B cell (primary cell): ENCODE data around the gene HCN2. TPM values are rescaled to one million over a fixed set of nuclear protein-coding genes. Genes with fewer than 3 reads are reported as not detected.

Experiments
- ATAC-seq: fragments of 200-7000 bp; cut with Tn5 transposase; one replicate; pipeline ENCODE4 v1.10.0; 2021; ENCODE audit warnings: low read depth, mild to moderate bottlenecking, moderate number of reproducible peaks, moderate library complexity
- CTCF ChIA-PET: fragments of 350-600 bp; sonication (Branson Sonifier 250); formaldehyde crosslinking; loops from one replicate; lab custom pipeline; 2021; ENCODE audit warnings: antibody characterized with exemption, inconsistent platforms; lab: Charles Lee
- POLR2A ChIA-PET: fragments of 350-600 bp; sonication (Branson Sonifier 250); formaldehyde crosslinking; loops from one replicate; lab custom pipeline; 2021; ENCODE audit warnings: antibody characterized with exemption; lab: Charles Lee
- DNase-seq: peaks from one replicate; pipeline ENCODE4 v3.0.0; 2013
- H2AFZ ChIP-seq: 2 replicates; pipeline ENCODE4 v1.6.1; 2012; ENCODE audit warnings: mild to moderate bottlenecking, low read depth, low read length; ENCODE audit not compliant: insufficient read depth, poor library complexity, severe bottlenecking
- H3K27ac ChIP-seq, 2 donors: 1 replicate in 1 of 2; 2 replicates in 1 of 2; pipeline ENCODE4 v1.5.1; 2012 to 2013; ENCODE audit warnings: low read length in 2 of 2, mild to moderate bottlenecking in 2 of 2, moderate library complexity in 1 of 2
- H3K27me3 ChIP-seq, 4 experiments: fragments of 200-600 bp in 1 of 4; sonication (generic) in 1 of 4; replicated peaks in 1 of 4; 1 replicate in 2 of 4; 2 replicates in 2 of 4; pipeline versions ENCODE4 v1.6.1 to v1.7.0; 2013 to 2016; ENCODE audit warnings: low read length in 3 of 4, mild to moderate bottlenecking in 2 of 4, mixed read lengths in 1 of 4, moderate library complexity in 1 of 4; ENCODE audit not compliant: insufficient read depth in 4 of 4, control insufficient read depth in 3 of 4; ENCODE audit errors: control extremely low read depth in 1 of 4
- H3K36me3 ChIP-seq, 2 experiments: replicated peaks in 1 of 2; 1 replicate in 1 of 2; 2 replicates in 1 of 2; pipeline versions ENCODE4 v1.6.1 to v1.7.1; 2013; ENCODE audit warnings: low read length in 1 of 2; ENCODE audit not compliant: insufficient read depth in 2 of 2, control insufficient read depth in 1 of 2; ENCODE audit errors: control extremely low read depth in 1 of 2, extremely low read depth in 1 of 2
- H3K4me1 ChIP-seq, 2 donors: fragments of 200-600 bp in 1 of 2; sonication (generic) in 1 of 2; 1 replicate in 1 of 2; 2 replicates in 1 of 2; pipeline versions ENCODE4 v1.5.1 to v1.6.1; 2013 to 2017; ENCODE audit warnings: low read length in 2 of 2; ENCODE audit not compliant: control insufficient read depth in 2 of 2, insufficient read depth in 2 of 2
- H3K4me2 ChIP-seq: replicated peaks from 2 replicates; pipeline ENCODE3; 2012; ENCODE audit warnings: mild to moderate bottlenecking, low read depth, low read length; ENCODE audit not compliant: poor library complexity, severe bottlenecking
- H3K4me3 ChIP-seq, 5 experiments: fragments of 200-600 bp in 1 of 5; sonication (generic) in 1 of 5; 1 replicate in 3 of 5; 2 replicates in 2 of 5; pipeline versions ENCODE4 v1.5.1 to v1.7.0; 2011 to 2016; ENCODE audit warnings: low read length in 4 of 5, mild to moderate bottlenecking in 4 of 5, low read depth in 2 of 5, control low read depth in 1 of 5, moderate library complexity in 1 of 5; ENCODE audit not compliant: insufficient read depth in 1 of 5; ENCODE audit errors: control extremely low read depth in 1 of 5, extremely low read depth in 1 of 5
- H3K79me2 ChIP-seq: fragments of 200-600 bp; sonication (generic); one replicate; pipeline ENCODE4 v1.6.0; 2016; ENCODE audit warnings: low read length; ENCODE audit not compliant: control insufficient read depth, insufficient read depth
- H3K9ac ChIP-seq: fragments of 200-600 bp; sonication (generic); 2 replicates; pipeline ENCODE4 v1.6.1; 2017; ENCODE audit warnings: mild to moderate bottlenecking, low read length, moderate library complexity
- H3K9me3 ChIP-seq, 3 donors: one replicate each; pipeline versions ENCODE4 v1.6.1 to v1.7.1; 2013; ENCODE audit warnings: low read length in 2 of 3; ENCODE audit not compliant: control insufficient read depth in 2 of 3, insufficient read depth in 1 of 3; ENCODE audit errors: control extremely low read depth in 1 of 3
- H4K20me1 ChIP-seq: 2 replicates; pipeline ENCODE4 v1.6.0; 2012; ENCODE audit warnings: mild to moderate bottlenecking, low read length; ENCODE audit not compliant: insufficient read depth, control insufficient read depth, poor library complexity, severe bottlenecking
- H3K27ac Mint-ChIP-seq: one replicate; pipeline ENCODE4 v1.8.0; 2021; ENCODE audit warnings: mixed read lengths
- H3K27me3 Mint-ChIP-seq: one replicate; pipeline ENCODE4 v1.8.0; 2021; ENCODE audit warnings: mixed read lengths
- H3K4me1 Mint-ChIP-seq: one replicate; pipeline ENCODE4 v1.8.0; 2021; ENCODE audit warnings: mixed read lengths
- H3K4me3 Mint-ChIP-seq: one replicate; pipeline ENCODE4 v1.8.0; 2021; ENCODE audit warnings: mixed read lengths
- H3K9me3 Mint-ChIP-seq: one replicate; pipeline ENCODE4 v1.8.0; 2022; ENCODE audit warnings: mixed read lengths; ENCODE audit not compliant: insufficient read depth
- EZH2 ChIP-seq: IDR thresholded peaks from 2 replicates; pipeline ENCODE4 v1.6.1; 2012; ENCODE audit warnings: borderline replicate concordance, low read depth, mild to moderate bottlenecking, moderate library complexity, low read length; ENCODE audit not compliant: insufficient read depth, poor library complexity, severe bottlenecking
- WGBS: methylation state at CpG from one replicate; pipeline ENCODE4 v1.1.5; 2013; ENCODE audit warnings: missing lambda C conversion rate; ENCODE audit not compliant: insufficient coverage; 5-methylcytosine and 5-hydroxymethylcytosine counted together
- intact Hi-C: fragments of 100-400 bp; cut with micrococcal nuclease; formaldehyde crosslinking; loops from one replicate; pipeline ENCODE4 v1.10.0; 2022
- polyA plus RNA-seq: library from polyadenylated mRNA; depleted of rRNA; stranded (reverse); fragments of >200 nt; gene quantifications from 2 replicates; pipeline ENCODE4 v1.2.3, GENCODE V29; 2012
- total RNA-seq, 2 donors: library from RNA; stranded (reverse); fragments of 120-200 nt in 1 of 2; gene quantifications; 1 replicate in 1 of 2; 2 replicates in 1 of 2; pipeline versions ENCODE4 v1.2.3 to v1.2.4, GENCODE V29; 2013 to 2022
- TF ChIP-seq, protein P1 (sequence below): fragments of 200-600 bp; IDR thresholded peaks from one replicate; pipeline ENCODE4 v1.8.0; 2022; ENCODE audit warnings: antibody characterized with exemption, mild to moderate bottlenecking

HCN2 gene
- total and polyA plus RNA-seq, 2 donors (not counting 1 experiment from before 2014, with no cell fraction given): 0.27 to 0.57 TPM

DNA sequence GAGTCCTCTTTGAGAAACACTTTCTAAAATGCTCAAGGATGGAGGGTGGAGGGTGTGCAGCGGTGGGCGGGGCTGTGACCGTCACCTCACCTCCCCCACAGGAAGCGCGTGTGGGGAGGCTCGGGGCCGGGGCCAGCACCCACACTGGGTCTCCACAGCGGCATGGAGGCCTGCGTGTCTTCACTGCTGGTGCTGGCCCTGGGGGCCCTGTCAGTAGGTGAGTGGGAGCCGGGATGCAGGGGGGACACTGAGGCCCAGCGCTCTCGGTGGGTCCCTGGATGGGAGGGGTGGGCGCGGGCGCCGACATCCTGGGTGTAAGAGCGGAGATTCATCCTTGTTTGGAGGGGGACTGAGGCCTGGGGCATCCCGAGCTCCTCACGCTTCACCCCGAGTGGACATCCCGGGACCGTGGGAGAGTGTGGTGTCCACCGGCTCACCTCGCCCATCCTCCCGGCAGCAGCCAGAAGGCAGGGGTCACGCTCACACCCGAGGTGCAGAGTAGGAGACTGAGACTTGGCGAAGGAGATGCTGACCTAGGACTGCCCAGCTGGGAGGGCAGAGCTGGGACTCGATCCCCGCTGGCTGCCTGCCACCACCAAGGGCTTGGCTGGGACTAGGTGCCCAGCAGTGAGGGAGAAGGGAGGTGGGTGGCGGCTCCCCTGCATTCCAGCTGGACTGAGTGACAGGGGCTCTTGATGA lies 45.6 kb upstream of the HCN2 start, which contains the start of gene GZMM:
TSS of gene GZMM (plus strand) at position 144 of the 699 bp plus-strand sequence. CDS start at position 163, 19 bp downstream.
- Histone ChIP-seq H3K9me3 (peaks cover 0 to 8% (median 0%) of the 10 kb centered on the region in 3 donors), H3K79me2 (no peaks in the 10 kb centered on the region), H3K27ac (no peak within 1 kb of the TSS), H3K36me3 (peaks cover 0 to 2% of the 10 kb centered on the region in 2 experiments), H3K4me1 (no peaks in the 10 kb centered on the region), H4K20me1 (peaks cover 14% of the 10 kb centered on the region), H3K27me3 (peaks cover 0 to 8% (median 0%) of the 10 kb centered on the region in 4 experiments), H3K4me2 (peak within 1 kb of the TSS; percentile 11), H2AFZ (no peak within 1 kb of the TSS), H3K4me3 (no peak within 1 kb of the TSS), H3K9ac (no peak within 1 kb of the TSS)
- intact Hi-C loops: no loop called here
- peak; percentile 33 for ATAC-seq
- Mint-ChIP-seq H3K27me3 (no peaks in the 10 kb centered on the region), H3K9me3 (no peaks in the 10 kb centered on the region), H3K4me1 (no peaks in the 10 kb centered on the region), H3K27ac (no peak within 1 kb of the TSS), H3K4me3 (no peak within 1 kb of the TSS)
- DNase-seq: no peak
- TF ChIP-seq EZH2: no peak
- TF ChIP-seq, protein P1, sequence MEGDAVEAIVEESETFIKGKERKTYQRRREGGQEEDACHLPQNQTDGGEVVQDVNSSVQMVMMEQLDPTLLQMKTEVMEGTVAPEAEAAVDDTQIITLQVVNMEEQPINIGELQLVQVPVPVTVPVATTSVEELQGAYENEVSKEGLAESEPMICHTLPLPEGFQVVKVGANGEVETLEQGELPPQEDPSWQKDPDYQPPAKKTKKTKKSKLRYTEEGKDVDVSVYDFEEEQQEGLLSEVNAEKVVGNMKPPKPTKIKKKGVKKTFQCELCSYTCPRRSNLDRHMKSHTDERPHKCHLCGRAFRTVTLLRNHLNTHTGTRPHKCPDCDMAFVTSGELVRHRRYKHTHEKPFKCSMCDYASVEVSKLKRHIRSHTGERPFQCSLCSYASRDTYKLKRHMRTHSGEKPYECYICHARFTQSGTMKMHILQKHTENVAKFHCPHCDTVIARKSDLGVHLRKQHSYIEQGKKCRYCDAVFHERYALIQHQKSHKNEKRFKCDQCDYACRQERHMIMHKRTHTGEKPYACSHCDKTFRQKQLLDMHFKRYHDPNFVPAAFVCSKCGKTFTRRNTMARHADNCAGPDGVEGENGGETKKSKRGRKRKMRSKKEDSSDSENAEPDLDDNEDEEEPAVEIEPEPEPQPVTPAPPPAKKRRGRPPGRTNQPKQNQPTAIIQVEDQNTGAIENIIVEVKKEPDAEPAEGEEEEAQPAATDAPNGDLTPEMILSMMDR: no peak
- WGBS: 78% methylated on average over 25 of the region's 31 CpGs
- ChIA-PET CTCF (no interaction called here), POLR2A (no interaction called here)

DNA sequence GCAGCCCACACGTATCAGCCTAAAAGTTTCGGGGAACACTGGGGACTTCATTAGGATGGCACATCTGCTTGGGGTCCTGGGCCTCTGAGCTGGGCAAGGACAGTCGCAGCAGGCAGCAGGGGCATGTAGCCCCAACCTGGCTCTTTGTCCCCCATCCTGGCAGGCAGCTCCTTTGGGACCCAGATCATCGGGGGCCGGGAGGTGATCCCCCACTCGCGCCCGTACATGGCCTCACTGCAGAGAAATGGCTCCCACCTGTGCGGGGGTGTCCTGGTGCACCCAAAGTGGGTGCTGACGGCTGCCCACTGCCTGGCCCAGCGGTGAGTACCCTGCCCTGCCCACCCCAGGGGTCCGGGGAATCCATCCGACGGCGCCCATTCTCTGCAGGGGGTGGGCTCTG lies 42.6 kb upstream of the HCN2 start:
- no peak overlapping the region for H3K27ac Mint-ChIP-seq
- POLR2A ChIA-PET: no interaction called here
- intact Hi-C loops: no loop called here
- no peaks in the 10 kb centered on the region for H3K27me3 Mint-ChIP-seq
- Histone ChIP-seq H3K27ac (no peak overlapping the region), H3K79me2 (no peaks in the 10 kb centered on the region), H3K27me3 (peaks cover 0 to 8% (median 0%) of the 10 kb centered on the region in 4 experiments), H3K9me3 (peaks cover 0 to 8% (median 0%) of the 10 kb centered on the region in 3 donors), H4K20me1 (no peaks in the 10 kb centered on the region), H3K36me3 (no peaks in the 10 kb centered on the region), H2AFZ (no peak overlapping the region), H3K4me3 (no peak overlapping the region), H3K9ac (no peak overlapping the region), H3K4me1 (no peaks in the 10 kb centered on the region), H3K4me2 (no peak overlapping the region)
- no peaks in the 10 kb centered on the region for H3K4me1 Mint-ChIP-seq
- no peaks in the 10 kb centered on the region for H3K9me3 Mint-ChIP-seq
- TF ChIP-seq EZH2: no peak
- TF ChIP-seq, protein P1: no peak
- DNase-seq (no peak), ATAC-seq (no peak)
- 92% methylated on average over 15 of the region's 15 CpGs for WGBS
- no peak overlapping the region for H3K4me3 Mint-ChIP-seq
- CTCF ChIA-PET: no interaction called here
